ENCODE measurements around the gene ITGA2B. TPM values are rescaled to one million over a fixed set of nuclear protein-coding genes. Genes with fewer than 3 reads are reported as not detected.

ITGA2B gene
- total and polyA plus RNA-seq, 10 of the 15 experiments (the other 5 are each of a cell fraction or from before 2014, with no cell fraction given) = 0.04 to 0.51 (median 0.21) TPM; not detected in 1

DNA sequence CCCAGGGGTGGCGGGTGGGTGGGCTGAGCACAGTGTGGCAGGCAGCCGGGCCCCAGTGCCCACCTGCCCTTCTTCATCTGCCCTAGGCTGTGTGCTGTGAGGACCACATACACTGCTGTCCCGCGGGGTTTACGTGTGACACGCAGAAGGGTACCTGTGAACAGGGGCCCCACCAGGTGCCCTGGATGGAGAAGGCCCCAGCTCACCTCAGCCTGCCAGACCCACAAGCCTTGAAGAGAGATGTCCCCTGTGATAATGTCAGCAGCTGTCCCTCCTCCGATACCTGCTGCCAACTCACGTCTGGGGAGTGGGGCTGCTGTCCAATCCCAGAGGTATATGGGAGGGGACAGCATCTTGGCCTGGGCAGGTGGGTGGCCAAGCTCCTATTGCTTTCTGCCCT lies 38.0 kb downstream of the ITGA2B start (continued):
- no peak for TF ChIP-seq RAD51 (IDR thresholded peaks at IDR 0.05)

DNA sequence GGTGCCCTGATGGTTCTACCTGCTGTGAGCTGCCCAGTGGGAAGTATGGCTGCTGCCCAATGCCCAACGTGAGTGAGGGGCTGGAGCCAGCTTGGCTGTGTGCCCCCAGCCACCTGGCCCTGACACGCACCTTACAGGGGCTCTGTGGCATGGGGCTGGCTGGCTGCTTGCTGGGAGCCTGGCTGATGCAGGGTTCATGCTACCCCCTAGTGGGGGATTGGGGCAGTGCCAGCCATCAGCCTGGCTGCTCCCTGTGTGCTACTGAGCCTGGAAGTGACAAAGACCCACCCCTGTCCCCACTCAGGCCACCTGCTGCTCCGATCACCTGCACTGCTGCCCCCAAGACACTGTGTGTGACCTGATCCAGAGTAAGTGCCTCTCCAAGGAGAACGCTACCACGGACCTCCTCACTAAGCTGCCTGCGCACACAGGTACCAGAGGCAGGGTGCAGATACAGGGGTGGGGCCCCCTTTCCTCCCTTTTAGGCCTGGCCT lies 38.7 kb downstream of the ITGA2B start:
- CTCF ChIA-PET = interaction anchor here (0.5 to 12.5 kb wide), 16 partner anchors 7 to 697 kb away, joined by 3 to 154 read pairs (median 6); partner anchors contain the start of genes FAM171A2 and SLC25A39
- intact Hi-C loops (cut with micrococcal nuclease; ENCODE audit: unreplicated experiment) = no loop called here
- peaks cover 18 to 20% of the 10 kb centered on the region in 2 experiments; a peak in 3 of 4 replicates for H3K36me3 ChIP-seq (ENCODE audit: control insufficient read depth in 2 of 2, insufficient read depth in 2 of 2, low read length in 1 of 2)
- H3K9ac ChIP-seq (ENCODE audit: control insufficient read depth, insufficient read depth, low read length) = no peak overlapping the region
- H3K9me3 ChIP-seq (replicated peaks; ENCODE audit: control insufficient read depth, insufficient read depth, low read length) = no peaks in the 10 kb centered on the region
- RAD21 ChIA-PET (ENCODE audit: unreplicated experiment) = interaction anchor here (0.8 to 3.0 kb wide), 5 partner anchors 20 to 140 kb away, joined by 3 to 21 read pairs (median 4); no protein-coding TSS in a partner anchor
- H3K79me2 ChIP-seq (ENCODE audit: control insufficient read depth, insufficient read depth, low read length) = peaks cover 27% of the 10 kb centered on the region
- FAIRE-seq (peak; percentile 84), ATAC-seq (peak; percentile 53), DNase-seq (ENCODE audit: low read depth, low spot score) (peak; percentile 27)
- SMC1A ChIA-PET (ENCODE audit: uncharacterized antibody, unreplicated experiment) = interaction anchor here (0.8 to 2.5 kb wide), 7 partner anchors 12 to 166 kb away, joined by 3 to 10 read pairs (median 3); partner anchors contain the start of gene FAM171A2
- H3K27me3 ChIP-seq (replicated peaks in 1 of 2; ENCODE audit: control insufficient read depth in 2 of 2, insufficient read depth in 2 of 2, low read length in 1 of 2) = no peaks in the 10 kb centered on the region; a peak in 1 of 4 replicates
- no TSS peak for BruUV-seq (replicated peaks)
- H2AFZ ChIP-seq (ENCODE audit: control insufficient read depth, low read depth, low read length) = no peak overlapping the region
- H3K4me1 ChIP-seq (ENCODE audit: control insufficient read depth, insufficient read depth, low read length) = peaks cover 40% of the 10 kb centered on the region
- in situ Hi-C loops (cut with MboI) = no loop called here
- H3K4me2 ChIP-seq (ENCODE audit: control insufficient read depth, insufficient read depth) = 0 out of 2 replicates have a peak overlapping the region, but pooled peaks have one; percentile 7
- POLR2A ChIA-PET = no interaction called here
- no peak overlapping the region for H3K4me3 ChIP-seq
- H3K27ac ChIP-seq (ENCODE audit: control insufficient read depth, insufficient read depth) = no peak overlapping the region
- H4K20me1 ChIP-seq (ENCODE audit: control insufficient read depth, insufficient read depth) = no peaks in the 10 kb centered on the region
- WGBS (ENCODE audit: insufficient coverage, insufficient replicate concordance, low lambda C conversion rate, missing lambda C conversion rate) = 52% methylated on average over 6 of the region's 6 CpGs
- TF ChIP-seq IRF4 (IDR thresholded peaks at IDR 0.05; ENCODE audit: low read depth, low read length) (peak; percentile 58; the same call in 1 of the 2 replicates), BHLHE40 (IDR thresholded peaks at IDR 0.05; ENCODE audit: borderline replicate concordance in 1 of 2, low read depth in 2 of 2, low read length in 1 of 2) (peak; percentile 4 to 26; a peak in 1 of 4 replicates), SMC3 (IDR thresholded peaks at IDR 0.05; ENCODE audit: borderline replicate concordance, low read length) (peak; percentile 62), SMARCA5 (IDR thresholded peaks at IDR 0.05) (peak; percentile 82; the same call in 1 of the 2 replicates), YY1 (IDR thresholded peaks at IDR 0.05; ENCODE audit: low read depth, low read length) (peak; percentile 74), HDAC2 (IDR thresholded peaks at IDR 0.05) (no peak), TCF12 (IDR thresholded peaks at IDR 0.05; ENCODE audit: low read depth, low read length) (0 out of 2 replicates have a peak, but pooled peaks have one; percentile 16), HCFC1 (IDR thresholded peaks at IDR 0.05; ENCODE audit: low read length) (no peak), HDGF (IDR thresholded peaks at IDR 0.05) (peak; percentile 80), PAX5 (IDR thresholded peaks at IDR 0.05; ENCODE audit: borderline replicate concordance, low read depth, low read length) (peak; percentile 27; the same call in 1 of the 2 replicates), FOXM1 (IDR thresholded peaks at IDR 0.05; ENCODE audit: low read depth, low read length) (no peak), NFYB (IDR thresholded peaks at IDR 0.05; ENCODE audit: insufficient read depth, low read depth, low read length) (no peak), GATAD2B (conservative IDR thresholded peaks at IDR 0.05; ENCODE audit: low read depth) (0 out of 2 replicates have a peak, but pooled peaks have one; percentile 41)
- TF ChIP-seq, protein P1, sequence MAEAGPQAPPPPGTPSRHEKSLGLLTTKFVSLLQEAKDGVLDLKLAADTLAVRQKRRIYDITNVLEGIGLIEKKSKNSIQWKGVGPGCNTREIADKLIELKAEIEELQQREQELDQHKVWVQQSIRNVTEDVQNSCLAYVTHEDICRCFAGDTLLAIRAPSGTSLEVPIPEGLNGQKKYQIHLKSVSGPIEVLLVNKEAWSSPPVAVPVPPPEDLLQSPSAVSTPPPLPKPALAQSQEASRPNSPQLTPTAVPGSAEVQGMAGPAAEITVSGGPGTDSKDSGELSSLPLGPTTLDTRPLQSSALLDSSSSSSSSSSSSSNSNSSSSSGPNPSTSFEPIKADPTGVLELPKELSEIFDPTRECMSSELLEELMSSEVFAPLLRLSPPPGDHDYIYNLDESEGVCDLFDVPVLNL (IDR thresholded peaks at IDR 0.05; ENCODE audit: low read depth, low read length) = no peak
- TF ChIP-seq, protein P2, sequence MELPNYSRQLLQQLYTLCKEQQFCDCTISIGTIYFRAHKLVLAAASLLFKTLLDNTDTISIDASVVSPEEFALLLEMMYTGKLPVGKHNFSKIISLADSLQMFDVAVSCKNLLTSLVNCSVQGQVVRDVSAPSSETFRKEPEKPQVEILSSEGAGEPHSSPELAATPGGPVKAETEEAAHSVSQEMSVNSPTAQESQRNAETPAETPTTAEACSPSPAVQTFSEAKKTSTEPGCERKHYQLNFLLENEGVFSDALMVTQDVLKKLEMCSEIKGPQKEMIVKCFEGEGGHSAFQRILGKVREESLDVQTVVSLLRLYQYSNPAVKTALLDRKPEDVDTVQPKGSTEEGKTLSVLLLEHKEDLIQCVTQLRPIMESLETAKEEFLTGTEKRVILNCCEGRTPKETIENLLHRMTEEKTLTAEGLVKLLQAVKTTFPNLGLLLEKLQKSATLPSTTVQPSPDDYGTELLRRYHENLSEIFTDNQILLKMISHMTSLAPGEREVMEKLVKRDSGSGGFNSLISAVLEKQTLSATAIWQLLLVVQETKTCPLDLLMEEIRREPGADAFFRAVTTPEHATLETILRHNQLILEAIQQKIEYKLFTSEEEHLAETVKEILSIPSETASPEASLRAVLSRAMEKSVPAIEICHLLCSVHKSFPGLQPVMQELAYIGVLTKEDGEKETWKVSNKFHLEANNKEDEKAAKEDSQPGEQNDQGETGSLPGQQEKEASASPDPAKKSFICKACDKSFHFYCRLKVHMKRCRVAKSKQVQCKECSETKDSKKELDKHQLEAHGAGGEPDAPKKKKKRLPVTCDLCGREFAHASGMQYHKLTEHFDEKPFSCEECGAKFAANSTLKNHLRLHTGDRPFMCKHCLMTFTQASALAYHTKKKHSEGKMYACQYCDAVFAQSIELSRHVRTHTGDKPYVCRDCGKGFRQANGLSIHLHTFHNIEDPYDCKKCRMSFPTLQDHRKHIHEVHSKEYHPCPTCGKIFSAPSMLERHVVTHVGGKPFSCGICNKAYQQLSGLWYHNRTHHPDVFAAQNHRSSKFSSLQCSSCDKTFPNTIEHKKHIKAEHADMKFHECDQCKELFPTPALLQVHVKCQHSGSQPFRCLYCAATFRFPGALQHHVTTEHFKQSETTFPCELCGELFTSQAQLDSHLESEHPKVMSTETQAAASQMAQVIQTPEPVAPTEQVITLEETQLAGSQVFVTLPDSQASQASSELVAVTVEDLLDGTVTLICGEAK (IDR thresholded peaks at IDR 0.05; ENCODE audit: borderline replicate concordance) = no peak
- TF ChIP-seq, protein P3, sequence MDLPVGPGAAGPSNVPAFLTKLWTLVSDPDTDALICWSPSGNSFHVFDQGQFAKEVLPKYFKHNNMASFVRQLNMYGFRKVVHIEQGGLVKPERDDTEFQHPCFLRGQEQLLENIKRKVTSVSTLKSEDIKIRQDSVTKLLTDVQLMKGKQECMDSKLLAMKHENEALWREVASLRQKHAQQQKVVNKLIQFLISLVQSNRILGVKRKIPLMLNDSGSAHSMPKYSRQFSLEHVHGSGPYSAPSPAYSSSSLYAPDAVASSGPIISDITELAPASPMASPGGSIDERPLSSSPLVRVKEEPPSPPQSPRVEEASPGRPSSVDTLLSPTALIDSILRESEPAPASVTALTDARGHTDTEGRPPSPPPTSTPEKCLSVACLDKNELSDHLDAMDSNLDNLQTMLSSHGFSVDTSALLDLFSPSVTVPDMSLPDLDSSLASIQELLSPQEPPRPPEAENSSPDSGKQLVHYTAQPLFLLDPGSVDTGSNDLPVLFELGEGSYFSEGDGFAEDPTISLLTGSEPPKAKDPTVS (IDR thresholded peaks at IDR 0.05; ENCODE audit: low read depth, low read length) = no peak

Data from GM12878 (cell line).